HG03571 (cell line): ENCODE data around the gene PTP4A1.
A peak's percentile ranks its signal among the peaks of the same experiment; 100 is the strongest.
"Not testable (repeated sequence)": the region's sequence is repeated elsewhere in the genome, so short reads cannot be mapped to it uniquely, and the experiment has no call there.

Source experiments
- ATAC-seq: cut with Tn5 transposase; IDR thresholded peaks from one replicate; pipeline ENCODE4 v1.9.1; 2021; ENCODE audit not compliant: unreplicated experiment

The PTP4A1 gene

GRCh38 chr6:63581355-63582013 is 9.2 kb downstream of the PTP4A1 start:
- no peak for ATAC-seq

GRCh38 chr6:63582579-63583231 is 10.4 kb downstream of the PTP4A1 start:
- no peak for ATAC-seq

DNA sequence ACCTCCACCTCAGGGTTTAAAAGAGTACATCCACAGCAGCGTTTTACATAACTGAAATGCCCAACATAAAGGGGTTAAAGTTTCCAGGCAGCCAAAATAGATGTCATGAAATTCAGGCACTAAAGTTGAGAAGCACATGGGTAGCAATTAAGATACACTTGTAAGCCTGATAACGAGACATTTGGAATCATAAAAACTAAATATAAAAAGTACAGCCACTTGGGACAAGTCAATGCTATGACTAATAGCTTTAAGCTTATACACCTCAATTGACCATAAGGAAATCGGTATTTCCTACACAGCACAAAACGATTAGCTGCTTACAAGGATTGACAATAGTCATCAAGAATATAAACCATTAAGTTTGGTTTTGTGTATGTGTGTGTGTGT is 11.8 kb downstream of the PTP4A1 start:
- no peak for ATAC-seq

DNA sequence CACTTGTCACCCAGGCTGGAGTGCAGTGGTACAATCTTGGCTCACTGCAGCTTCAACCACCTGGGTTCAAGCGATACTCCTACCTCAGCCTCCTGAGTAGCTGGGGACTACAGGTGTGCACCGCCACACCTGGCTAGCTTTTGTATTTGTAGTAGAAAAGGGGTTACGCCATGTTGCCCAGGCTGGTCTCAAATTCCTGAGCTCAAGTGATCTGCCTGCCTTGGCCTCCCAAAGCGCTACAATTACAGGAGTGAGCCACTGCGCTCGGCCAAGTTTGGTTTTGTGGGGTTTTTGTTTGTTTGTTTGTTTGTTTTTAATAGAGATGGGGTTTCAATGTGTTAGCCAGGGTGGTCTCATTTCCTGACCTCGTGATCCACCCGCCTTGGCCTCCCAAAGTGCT is 12.3 kb downstream of the PTP4A1 start:
- ATAC-seq, result no peak

DNA sequence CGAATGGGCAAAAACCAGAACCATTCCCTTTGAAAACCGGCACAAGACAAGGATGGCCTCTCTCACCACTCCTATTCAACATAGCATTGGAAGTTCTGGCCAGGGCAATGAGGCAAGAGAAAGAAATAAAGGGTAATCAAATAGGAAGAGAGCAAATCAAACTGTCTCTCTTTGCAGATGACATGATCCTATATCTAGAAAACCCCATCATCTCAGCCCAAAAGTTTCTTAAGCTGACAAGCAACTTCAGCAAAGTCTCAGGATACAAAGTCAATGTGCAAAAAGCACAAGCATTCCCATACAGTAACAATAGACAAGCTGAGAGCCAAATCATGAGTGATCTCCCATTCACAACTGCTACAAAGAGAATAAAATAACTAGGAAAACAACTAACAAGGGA is 13.4 kb downstream of the PTP4A1 start:
- not testable (repeated sequence) for ATAC-seq

DNA sequence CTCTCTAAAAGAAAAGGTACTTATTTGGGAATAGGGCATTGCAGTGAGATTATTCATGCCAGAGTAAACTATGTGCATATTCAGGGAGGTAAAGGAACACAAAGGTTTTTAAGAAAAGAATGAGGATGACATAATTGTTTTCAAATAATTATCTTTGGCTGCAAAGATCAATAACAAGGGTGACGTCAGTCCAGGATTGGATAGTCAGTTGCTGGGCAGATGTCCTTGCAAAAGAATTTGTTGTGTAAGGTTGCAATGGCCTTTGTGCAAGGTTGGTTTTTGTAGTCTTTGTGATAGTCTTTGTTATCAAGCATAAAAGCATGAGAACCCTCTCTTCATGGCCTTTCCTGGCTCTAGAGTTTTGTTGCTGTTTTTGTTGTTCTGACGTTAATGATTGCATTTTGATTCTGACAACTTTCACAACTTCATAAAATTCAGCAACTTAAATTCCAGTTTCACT is 17.7 kb downstream of the PTP4A1 start:
- ATAC-seq, result no peak

- ATAC-seq, result no peak
Observed at GRCh38 chr6:63592886-63593285, 20.6 kb downstream of the PTP4A1 start.

DNA sequence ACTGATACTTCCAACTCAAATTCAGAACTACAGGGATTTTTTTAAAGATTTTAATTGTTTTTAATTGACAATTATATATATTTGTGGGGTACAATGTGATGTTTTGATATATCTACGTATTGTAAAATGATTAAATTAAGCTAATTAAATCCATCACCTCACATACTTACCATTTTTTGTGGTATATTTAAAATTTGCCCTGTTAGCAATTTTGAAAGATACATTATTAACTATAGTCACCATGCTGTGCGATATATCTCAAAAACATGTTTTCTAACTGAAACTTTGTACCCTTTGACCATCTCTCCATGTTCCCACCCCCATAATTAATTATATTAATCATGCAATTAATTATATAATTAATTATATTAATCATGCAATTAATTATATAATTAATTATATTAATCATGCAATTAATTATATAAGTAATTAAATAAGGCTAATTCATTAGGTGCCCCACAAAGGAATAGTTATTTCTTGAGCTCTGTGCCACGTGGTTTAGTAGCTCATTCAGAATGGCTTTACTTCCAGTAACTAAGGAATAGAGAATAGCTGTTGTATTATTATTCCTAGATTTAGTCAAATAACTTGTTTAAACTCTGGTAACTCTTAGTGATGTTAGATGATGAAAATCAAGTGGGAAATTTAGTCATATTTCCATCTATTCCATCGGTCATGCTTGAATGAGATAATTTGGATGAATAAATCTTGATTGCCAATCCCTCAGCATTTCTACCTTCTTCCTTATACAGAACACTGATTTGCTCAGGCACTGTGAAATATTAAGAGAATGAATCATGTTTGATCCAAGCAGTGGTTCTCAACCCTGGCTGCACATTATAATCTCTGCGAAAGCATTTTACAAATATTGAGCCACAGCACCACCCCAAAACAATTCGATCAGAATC is 25.1 kb downstream of the PTP4A1 start:
- no peak for ATAC-seq

DNA sequence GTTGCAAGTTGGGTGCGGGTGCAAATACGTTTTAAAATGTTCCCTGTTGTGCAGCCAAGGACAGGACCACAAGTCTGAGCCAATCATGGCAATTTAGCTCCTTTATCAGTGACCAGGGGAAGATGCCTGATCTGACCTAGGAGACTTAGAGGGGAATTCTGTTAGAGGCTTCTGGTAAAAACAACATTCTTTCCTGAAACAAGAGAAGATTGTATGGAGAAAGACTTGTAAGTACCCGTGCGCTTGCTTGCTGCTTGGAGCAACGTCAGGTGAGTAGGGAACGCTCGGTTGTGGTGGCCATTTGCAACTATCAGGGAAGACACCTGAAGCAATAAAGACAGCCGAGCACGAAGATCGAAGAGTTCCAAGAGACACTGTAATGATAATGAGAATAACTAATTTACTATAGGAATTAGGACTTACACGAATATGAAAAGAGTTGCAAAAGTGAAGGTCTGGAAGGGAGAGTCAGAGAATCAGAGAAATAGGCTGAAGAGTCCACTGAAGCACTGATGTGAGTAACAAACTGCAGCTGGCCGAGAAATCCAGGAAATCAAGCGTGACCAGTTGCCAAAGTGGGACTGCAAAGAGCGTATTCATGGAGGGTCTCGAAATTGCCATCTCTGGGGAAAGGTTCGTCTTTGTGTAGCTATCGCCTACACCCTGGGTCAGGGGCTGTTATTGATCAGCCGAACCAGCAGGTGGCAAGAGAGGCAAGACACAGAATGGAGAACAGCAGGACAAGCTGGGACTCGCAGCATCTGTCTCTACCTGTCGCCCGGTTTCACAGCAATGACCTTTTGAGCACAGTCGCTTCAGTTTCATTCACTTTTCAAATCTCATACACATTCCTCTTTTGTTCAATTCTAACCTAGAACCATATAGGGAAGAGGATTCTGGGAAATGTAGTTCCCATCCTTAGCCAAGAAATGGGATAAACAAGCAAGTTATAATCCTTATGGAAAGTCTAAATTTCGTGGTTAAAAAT is 26.1 kb downstream of the PTP4A1 start:
- ATAC-seq, result peak; percentile 98

DNA sequence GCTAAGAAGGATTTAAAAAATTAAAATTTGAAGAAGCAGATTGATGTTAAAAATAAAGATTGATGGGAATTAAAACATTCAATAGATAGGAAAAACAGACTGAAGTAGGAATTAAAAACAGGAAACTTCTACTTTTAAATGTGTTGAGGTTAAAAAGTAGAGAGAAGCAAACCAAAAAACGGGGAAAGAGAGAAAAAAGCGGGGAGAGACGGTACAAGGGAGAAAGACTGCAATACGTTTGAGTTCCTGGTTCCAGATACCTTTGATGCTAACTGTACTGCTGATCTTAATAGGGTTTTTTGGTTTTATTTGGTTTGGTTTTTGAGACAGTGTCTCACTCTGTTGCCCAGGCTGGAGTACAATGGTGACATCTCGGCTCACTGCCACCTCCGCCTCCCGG is 27.0 kb downstream of the PTP4A1 start:
- ATAC-seq, result no peak

GRCh38 chr6:63600136-63600535 is 27.9 kb downstream of the PTP4A1 start:
- no peak for ATAC-seq

DNA sequence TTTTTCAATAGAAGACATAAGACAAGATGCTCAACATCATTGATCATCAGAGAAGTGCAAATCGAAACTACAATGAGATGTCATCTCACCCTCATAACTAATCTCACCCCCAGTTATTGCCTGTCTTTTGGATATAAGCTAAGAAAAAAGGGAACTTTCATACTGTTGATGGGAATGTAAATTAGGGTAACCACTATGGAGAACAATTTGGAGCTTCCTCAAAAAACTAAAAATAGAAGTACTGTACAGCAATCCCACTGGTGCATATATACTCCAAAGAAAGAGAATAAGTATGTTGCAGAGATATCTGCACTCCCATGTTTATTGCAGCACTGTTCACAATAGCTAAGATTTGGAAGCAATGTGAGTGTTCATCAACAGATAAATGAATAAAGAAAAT is 37.0 kb downstream of the PTP4A1 start:
- ATAC-seq, result no peak

DNA sequence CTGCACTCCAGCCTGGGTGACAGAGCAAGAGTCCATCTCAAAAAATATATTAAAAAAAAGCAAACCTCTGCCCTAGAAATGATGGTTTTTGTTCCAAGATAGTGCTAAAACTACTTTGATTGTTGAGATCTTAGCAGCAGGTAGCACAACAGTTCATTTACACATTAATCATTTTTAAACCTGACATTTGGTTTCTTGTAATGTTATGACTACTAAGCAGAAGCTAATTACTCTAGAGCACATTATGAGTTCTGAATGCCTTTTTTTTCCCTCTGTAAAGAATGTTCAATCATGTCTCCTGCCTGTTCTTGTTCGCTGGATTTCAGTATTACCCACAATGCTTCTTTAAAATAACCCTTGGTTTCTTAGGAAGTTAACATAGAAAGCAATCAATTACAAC is 38.7 kb downstream of the PTP4A1 start:
- no peak for ATAC-seq

- ATAC-seq, result no peak
Observed at GRCh38 chr6:63611560-63611959, 39.3 kb downstream of the PTP4A1 start.

DNA sequence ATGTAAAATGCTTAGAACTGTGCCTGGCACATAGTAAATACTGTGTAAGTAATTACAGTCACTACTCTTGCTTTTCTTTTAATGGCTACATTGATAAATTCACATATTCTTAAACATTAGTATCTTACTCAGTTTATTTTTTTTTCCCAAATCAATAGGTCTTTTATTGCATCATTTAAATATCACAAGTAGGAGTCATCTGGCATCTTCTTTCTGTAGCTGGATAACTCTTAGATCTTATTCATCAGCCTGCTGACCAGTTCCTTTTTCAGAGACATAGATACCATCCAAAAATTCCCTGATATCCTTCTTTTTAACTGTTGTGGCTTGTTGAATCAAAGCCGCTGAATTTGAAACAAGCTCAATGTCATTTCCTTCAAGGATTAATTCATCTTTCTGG is 43.3 kb downstream of the PTP4A1 start:
- no peak for ATAC-seq
